Measurements from ENCODE around the gene ZGLP1.

- TF ChIP-seq MBNL3 (CRISPR knock-in tag; conservative IDR thresholded peaks at IDR 0.05) (no peak), REST (IDR thresholded peaks at IDR 0.05; ENCODE audit: borderline replicate concordance in 1 of 2, low read depth in 1 of 2, low read length in 2 of 2) (no peak), SMAD3 (CRISPR knock-in tag; IDR thresholded peaks at IDR 0.05) (no peak), ZNF770 (CRISPR knock-in tag; IDR thresholded peaks at IDR 0.05) (no peak), TEAD3 (CRISPR knock-in tag; optimal IDR thresholded peaks at IDR 0.05; ENCODE audit: borderline replicate concordance) (no peak), JUND (CRISPR knock-in tag; IDR thresholded peaks at IDR 0.05) (no peak), RFXANK (CRISPR knock-in tag; IDR thresholded peaks at IDR 0.05) (no peak), SP1 (IDR thresholded peaks at IDR 0.05) (no peak), SP1 (CRISPR knock-in tag; IDR thresholded peaks at IDR 0.05) (no peak), SRSF1 (optimal IDR thresholded peaks at IDR 0.05; ENCODE audit: low read depth, low read length) (no peak), MEIS2 (CRISPR knock-in tag; IDR thresholded peaks at IDR 0.05) (no peak), ZNF275 (CRISPR knock-in tag; IDR thresholded peaks at IDR 0.05; ENCODE audit: borderline replicate concordance) (no peak)
These were observed 38.0 kb downstream of the ZGLP1 start for GRCh38 chr19:10271543-10272086.

Measured in HepG2 (cell line).